NB4 (cell line): ENCODE data around the gene TMEM100.
A peak's percentile ranks its signal among the peaks of the same experiment; 100 is the strongest.

Source experiments
- DNase-seq: peaks from one replicate; pipeline ENCODE4 v3.0.0; 2010; ENCODE audit warnings: low read depth
- H3K4me3 ChIP-seq: one replicate; pipeline ENCODE4 v1.5.1; 2011; ENCODE audit warnings: mild to moderate bottlenecking, low read depth, low read length, moderate library complexity
- CTCF ChIP-seq: IDR thresholded peaks from one replicate; pipeline ENCODE4 v1.5.1; 2012; ENCODE audit warnings: low read depth, low read length
- MAX ChIP-seq: IDR thresholded peaks from 2 replicates; pipeline ENCODE4 v1.6.1; 2011; ENCODE audit warnings: low read depth, low read length
- MYC ChIP-seq: IDR thresholded peaks from 2 replicates; pipeline ENCODE4 v1.6.1; 2011; ENCODE audit warnings: low read depth, low read length
- POLR2A ChIP-seq: IDR thresholded peaks from 2 replicates; pipeline ENCODE4 v1.6.1; 2011; ENCODE audit warnings: mild to moderate bottlenecking; ENCODE audit not compliant: insufficient read length; ENCODE audit errors: extremely low read depth

The TMEM100 gene

GRCh38 chr17:55704401-55704800 is 18.3 kb downstream of the TMEM100 start:
- TF ChIP-seq MAX (no peak), CTCF (no peak), MYC (no peak), POLR2A (no peak)
- peak; percentile 8 for DNase-seq

GRCh38 chr17:55702150-55702549 is 20.5 kb downstream of the TMEM100 start:
- no peak overlapping the region for H3K4me3 ChIP-seq
- DNase-seq, result no peak
- TF ChIP-seq MAX, result no peak
- TF ChIP-seq POLR2A, result no peak
- no peak for TF ChIP-seq MYC
- TF ChIP-seq CTCF, result no peak

More at GRCh38 chr17:55704401-55704800, 18.3 kb downstream of the TMEM100 start:
- no peak overlapping the region for H3K4me3 ChIP-seq

GRCh38 chr17:55699181-55699860 is 23.3 kb downstream of the TMEM100 start:
- no peak overlapping the region for H3K4me3 ChIP-seq
- no peak for DNase-seq
- TF ChIP-seq CTCF (no peak), POLR2A (no peak), MAX (no peak), MYC (no peak)

- no peak overlapping the region for H3K4me3 ChIP-seq
- TF ChIP-seq MYC, result no peak
- TF ChIP-seq MAX, result no peak
- no peak for TF ChIP-seq CTCF
- no peak for TF ChIP-seq POLR2A
- DNase-seq, result no peak
Measured at GRCh38 chr17:55694286-55694910, 28.3 kb downstream of the TMEM100 start.

- H3K4me3 ChIP-seq, result no peak overlapping the region
- DNase-seq, result no peak
- no peak for TF ChIP-seq MYC
- no peak for TF ChIP-seq MAX
- TF ChIP-seq CTCF, result no peak
- TF ChIP-seq POLR2A, result no peak
Measured at GRCh38 chr17:55693254-55694216, 29.1 kb downstream of the TMEM100 start.
